Ishikawa (cell line): ENCODE results near the gene CTNNA3.
A peak's percentile ranks its signal among the peaks of the same experiment; 100 is the strongest.

Source experiments
- CEBPB ChIP-seq: IDR thresholded peaks from 2 replicates; pipeline ENCODE4 v1.6.1; 2012
- EGR1 ChIP-seq: IDR thresholded peaks from 2 replicates; pipeline ENCODE4 v1.6.1; 2012
- EP300 ChIP-seq: IDR thresholded peaks from 2 replicates; pipeline ENCODE4 v1.6.1; 2012; ENCODE audit warnings: borderline replicate concordance
- MAX ChIP-seq: IDR thresholded peaks from 2 replicates; pipeline ENCODE4 v1.6.1; 2012
- TEAD4 ChIP-seq: IDR thresholded peaks from 2 replicates; pipeline ENCODE4 v1.6.1; 2012

GRCh38 chr10:67297637-67298181, 398.3 kb downstream of the CTNNA3 start:
- TF ChIP-seq EP300 (no peak; the same call in 1 of the 2 replicates), EGR1 (no peak), MAX (no peak; the same call in 1 of the 2 replicates), CEBPB (no peak), TEAD4 (peak; percentile 74)
